C1 segment of cervical spinal cord (tissue), 14 donors: ENCODE measurements around the gene VWA5B2.

Source experiments
- DNase-seq, 14 donors: peaks; one replicate each; lab custom pipeline; 2025; lab: John Stamatoyannopoulos, UW

VWA5B2 gene

DNA sequence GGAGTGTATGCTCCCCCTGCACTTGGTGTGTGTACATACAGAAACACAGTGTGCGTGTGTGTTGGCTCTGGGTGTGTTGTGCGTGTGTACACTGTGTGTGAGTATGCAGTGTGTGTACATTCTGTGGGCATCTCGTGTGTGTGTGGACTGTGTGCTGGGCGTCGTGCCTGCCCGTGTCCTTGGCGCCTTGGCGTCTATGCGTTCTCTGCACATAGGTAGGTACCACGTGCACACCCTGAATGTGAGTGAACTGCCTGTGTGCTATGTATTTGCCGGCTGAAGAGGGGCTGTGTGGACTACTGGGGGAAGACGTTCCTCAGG is 46.0 kb downstream of the VWA5B2 start:
- peak in 1 of 14 donors; percentile 25 for DNase-seq

- peak in 2 of 14 donors; percentile 17 to 21 for DNase-seq
These were observed 46.9 kb downstream of the VWA5B2 start, which contains the start of gene ECE2 for GRCh38 chr3:184275961-184276910. ECE2 (plus strand) TSS chr3:184276022; CDS start chr3:184276154, 132 bp downstream.

GRCh38 chr3:184277366-184277765 is 48.0 kb downstream of the VWA5B2 start:
- DNase-seq: no peak

GRCh38 chr3:184282941-184283340 is 53.6 kb downstream of the VWA5B2 start:
- DNase-seq: no peak

GRCh38 chr3:184283681-184284080 is 54.3 kb downstream of the VWA5B2 start:
- no peak for DNase-seq

DNA sequence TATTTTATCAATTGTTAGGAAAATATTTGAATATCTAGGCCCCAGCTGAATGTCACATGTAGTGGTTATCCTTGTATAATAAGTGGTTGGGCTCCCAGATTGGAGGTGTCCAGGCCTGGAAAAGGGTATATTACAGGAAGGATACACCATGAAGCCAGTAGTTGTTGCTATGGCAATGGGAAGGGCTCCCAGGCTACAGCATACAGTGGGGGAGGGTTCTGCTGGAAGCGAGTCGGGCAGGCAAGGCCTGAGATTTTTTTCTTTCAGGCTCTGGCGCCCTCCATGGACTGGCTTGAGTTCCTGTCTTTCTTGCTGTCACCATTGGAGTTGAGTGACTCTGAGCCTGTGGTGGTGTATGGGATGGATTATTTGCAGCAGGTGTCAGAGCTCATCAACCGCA is 55.3 kb downstream of the VWA5B2 start:
- peak in 10 of 14 donors; percentile 7 to 79 (median 32) for DNase-seq

DNA sequence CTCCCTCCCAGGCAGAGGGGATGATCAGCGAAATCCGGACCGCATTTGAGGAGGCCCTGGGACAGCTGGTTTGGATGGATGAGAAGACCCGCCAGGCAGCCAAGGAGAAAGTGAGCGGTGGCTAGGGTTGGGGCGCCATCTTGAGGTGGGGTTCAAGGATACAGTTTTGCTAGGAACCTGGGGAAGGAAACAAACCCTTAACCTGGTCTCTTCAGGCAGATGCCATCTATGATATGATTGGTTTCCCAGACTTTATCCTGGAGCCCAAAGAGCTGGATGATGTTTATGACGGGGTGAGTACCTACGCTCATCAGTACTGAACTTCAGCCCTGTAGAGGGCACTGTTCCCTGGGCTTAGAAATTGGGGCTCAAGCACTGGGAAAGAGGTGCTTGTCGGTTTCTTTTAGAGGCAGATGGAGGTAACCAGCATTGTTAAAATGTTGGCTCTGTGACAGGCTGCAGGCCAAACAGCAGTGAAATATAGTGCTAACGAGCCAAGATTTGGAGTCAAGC is 60.1 kb downstream of the VWA5B2 start:
- peak in 8 of 14 donors; percentile 3 to 39 (median 20) for DNase-seq

- no peak for DNase-seq
These were observed 60.9 kb downstream of the VWA5B2 start for GRCh38 chr3:184290331-184290730.

DNA sequence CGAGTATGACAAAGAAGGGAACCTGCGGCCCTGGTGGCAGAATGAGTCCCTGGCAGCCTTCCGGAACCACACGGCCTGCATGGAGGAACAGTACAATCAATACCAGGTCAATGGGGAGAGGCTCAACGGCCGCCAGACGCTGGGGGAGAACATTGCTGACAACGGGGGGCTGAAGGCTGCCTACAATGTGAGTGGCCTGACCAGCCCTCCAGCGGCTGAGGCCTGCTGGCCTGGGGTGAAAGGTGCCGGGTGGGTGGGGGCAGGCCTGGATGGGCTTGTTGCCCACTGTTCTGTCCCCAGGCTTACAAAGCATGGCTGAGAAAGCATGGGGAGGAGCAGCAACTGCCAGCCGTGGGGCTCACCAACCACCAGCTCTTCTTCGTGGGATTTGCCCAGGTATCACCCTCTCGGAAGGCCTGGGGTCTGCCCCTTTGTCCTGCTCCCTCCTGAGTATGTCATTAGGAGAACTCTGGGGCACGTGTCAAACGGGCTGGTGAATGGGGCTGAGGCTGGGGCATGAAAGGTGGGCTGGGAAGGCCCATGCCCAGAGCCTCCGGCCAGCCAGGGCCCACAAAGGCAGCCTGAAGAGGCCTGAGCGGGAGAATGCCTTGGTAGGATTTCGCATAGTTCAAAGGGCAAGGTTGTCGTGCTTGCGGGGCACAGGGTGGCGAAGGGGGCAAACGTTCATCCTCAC is 61.8 kb downstream of the VWA5B2 start:
- no peak for DNase-seq
